GM18499 (cell line): ENCODE data around the gene RER1.
A peak's percentile ranks its signal among the peaks of the same experiment; 100 is the strongest.

Experiments
- ATAC-seq: cut with Tn5 transposase; IDR thresholded peaks from one replicate; pipeline ENCODE4 v1.9.1; 2021; ENCODE audit warnings: moderate number of reproducible peaks; ENCODE audit not compliant: insufficient read depth, unreplicated experiment

RER1 gene

DNA sequence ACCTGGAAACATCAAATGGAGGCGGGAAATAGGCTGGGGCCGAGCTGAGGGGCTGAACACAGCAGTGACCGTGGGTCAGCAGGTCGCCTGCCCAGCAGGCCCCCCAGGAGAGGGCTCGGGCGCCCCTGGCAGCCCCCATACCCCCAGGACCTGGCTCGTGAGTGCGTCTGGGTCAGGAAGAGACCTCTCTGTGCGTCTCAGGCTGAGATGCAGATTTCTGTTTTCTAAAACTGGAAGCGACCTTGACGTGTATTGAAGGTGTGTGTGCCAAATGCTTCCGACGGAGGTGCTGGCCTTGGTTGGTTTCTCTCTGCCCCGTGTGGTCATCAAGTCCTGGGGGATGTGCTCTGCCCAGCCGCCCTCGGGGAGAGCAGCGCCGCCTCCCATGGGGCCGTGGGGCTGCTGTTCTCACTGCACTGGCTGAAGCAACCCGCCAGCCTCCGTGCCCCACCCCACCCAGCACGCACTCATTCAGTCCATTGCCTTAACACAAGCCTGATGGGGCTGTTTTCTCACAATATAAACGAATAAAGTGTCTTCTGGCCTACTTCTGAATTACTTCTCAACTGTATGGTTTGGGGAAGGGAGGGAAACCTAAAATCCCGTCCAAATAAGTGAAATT, 13.4 kb downstream of the RER1 start:
- ATAC-seq, result no peak

- no peak for ATAC-seq
Observed at GRCh38 chr1:2405588-2406295, 14.1 kb downstream of the RER1 start.

DNA sequence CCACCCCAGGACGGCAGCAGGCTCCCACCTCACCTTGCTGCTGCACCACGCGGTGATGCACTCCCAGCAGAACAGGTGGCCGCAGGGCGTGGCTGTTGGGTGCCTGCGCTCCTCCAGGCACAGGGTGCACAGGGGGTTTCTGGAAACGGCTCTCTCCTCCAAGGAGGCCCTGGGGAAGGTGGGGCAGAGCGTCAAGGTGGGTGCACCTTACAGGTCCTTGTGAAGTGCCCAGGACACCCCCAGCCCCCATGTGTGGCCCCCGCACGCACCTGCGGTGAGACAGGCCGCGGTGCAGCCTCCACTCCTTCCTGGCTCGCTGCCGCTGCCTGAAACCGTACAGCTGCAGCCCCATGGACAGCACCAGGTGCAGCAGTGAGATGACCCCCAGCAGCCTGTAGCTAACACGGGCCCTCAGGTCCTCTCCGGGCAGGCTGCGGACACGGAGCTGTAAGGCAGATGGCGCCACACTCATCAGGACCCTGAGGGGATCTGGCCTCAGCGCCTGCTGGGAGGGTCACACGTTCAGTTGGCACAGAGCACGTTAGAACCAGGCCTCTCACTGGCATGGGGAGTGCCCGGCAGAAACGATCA, 14.9 kb downstream of the RER1 start:
- no peak for ATAC-seq

DNA sequence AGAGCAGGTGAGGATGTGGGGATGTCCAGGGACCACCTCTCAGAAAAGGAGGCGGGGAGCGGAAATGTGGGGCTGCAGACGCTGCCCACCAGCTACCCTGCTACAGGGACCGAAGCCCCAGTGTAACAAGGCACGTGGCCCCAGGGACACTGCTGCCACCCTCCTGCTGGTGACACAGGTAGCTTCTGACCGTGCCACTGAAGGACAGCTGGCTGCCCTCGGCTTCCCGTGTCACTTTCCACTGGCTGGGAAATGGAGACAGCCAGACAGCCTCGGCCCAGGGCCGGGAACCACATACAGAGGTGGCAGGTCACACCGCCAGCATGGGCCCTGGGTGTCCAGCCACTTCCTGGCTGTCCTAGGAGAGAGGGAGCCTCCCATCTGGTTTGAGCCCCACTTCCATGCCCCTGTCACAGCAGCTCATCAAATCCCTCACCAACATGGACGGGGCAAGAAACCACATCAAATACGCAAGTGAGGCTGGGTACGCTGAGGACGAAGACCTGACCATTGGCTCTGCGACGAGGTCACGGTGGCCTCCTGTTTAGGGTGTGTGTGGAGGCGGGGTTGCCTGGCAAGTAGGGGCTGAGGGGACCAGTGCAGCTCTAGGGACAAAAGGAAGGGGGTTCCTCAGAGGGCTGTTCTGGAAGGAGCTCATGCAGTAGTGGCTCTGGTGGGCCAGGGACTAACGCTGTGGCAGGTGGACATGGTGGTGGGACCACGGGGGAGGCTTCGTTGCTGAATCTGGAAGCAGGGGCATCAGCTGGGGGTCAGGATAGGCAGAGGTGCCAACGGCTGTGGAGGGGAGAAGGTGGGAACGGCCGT, 15.7 kb downstream of the RER1 start:
- no peak for ATAC-seq

DNA sequence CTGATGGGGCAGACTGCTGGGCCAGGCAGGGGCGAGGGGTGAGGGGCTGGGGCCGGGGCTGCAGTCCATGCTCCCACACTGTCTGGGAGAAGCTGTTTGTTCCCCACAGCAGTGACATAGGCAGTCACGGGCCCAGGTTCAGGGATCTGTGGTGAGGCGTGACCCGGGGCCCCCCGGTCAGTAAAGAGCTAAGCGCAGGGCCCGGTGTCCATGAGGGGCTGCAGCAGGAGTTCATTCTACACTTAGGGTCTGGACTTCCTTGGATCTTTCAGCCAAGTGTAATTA, 16.3 kb downstream of the RER1 start:
- no peak for ATAC-seq

DNA sequence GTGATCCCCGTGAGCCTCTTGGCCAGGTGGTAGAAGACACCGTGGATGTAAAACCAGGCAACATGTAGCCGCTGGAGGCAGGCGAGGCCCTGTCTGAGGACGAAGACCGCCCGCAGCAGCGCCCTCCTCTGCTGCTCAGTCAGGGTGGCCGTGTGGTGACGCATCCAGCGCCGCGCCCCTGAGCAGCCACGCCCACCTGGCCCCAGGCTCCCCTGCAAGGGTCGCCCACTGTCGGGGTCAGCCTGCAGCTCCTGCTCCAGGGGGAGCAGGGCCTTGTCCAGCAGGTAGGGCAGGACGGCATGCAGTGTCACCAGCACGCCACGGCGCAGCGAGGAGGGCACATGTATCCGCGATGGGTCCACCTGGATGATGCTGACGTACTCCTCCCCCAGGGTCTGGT, 16.8 kb downstream of the RER1 start:
- ATAC-seq, result no peak

DNA sequence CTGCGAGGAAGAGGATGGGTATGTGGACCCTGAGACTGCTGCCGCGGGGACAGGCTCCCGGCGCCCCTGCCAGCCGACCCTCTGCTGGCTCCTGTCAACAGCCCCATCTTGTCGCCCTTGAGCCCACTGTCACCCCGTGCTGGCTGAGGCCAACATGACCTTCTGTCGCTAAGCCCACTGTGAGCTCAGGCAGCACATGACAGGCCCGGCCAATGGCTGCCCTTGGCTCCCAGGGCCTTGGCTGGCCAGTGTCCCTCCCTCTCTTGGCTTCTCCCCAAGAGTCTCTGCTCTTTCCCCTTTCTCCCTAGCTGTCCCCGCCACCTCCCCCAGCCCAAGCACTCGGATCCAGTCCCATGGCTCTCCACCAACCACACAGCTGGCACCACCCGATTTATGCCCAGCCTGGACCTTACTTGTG, 17.2 kb downstream of the RER1 start:
- no peak for ATAC-seq

GRCh38 chr1:2409745-2410144, 18.1 kb downstream of the RER1 start:
- ATAC-seq, result no peak

DNA sequence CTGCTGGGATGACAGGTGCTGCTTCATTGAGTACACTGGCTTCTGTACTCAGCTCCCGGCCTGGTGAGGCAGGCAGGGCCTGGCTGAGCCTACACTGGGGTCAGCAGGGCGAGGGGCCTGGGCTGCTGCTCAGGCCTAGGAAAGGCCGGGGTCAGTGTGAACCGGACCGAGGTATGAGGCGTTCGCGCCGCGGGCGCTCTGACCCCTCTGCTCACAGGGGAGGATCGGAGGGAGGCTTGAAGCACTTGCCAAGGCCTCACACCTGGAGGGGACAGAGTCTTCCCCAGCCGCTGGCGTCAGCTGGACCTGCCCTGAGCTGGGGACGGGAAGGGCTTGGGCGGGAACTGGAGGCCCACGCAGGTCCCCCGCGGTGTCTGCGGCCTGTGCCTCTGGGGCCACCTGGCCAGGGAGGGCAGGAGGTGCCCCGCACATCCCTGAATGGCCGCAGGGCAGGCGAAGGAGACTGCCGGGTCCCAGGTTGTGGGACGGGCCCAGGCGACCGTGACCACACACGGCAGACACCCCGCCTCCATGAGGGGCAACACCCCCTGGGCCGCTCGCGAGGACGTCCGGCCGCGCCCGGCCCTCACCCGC, 20.3 kb downstream of the RER1 start:
- peak; percentile 10 for ATAC-seq

- peak; percentile 49 for ATAC-seq
Observed at GRCh38 chr1:2412395-2412772, 20.7 kb downstream of the RER1 start, which contains the start of gene PEX10. Gene PEX10 (minus strand): TSS chr1:2412564. CDS start chr1:2412502, 62 bp downstream.

DNA sequence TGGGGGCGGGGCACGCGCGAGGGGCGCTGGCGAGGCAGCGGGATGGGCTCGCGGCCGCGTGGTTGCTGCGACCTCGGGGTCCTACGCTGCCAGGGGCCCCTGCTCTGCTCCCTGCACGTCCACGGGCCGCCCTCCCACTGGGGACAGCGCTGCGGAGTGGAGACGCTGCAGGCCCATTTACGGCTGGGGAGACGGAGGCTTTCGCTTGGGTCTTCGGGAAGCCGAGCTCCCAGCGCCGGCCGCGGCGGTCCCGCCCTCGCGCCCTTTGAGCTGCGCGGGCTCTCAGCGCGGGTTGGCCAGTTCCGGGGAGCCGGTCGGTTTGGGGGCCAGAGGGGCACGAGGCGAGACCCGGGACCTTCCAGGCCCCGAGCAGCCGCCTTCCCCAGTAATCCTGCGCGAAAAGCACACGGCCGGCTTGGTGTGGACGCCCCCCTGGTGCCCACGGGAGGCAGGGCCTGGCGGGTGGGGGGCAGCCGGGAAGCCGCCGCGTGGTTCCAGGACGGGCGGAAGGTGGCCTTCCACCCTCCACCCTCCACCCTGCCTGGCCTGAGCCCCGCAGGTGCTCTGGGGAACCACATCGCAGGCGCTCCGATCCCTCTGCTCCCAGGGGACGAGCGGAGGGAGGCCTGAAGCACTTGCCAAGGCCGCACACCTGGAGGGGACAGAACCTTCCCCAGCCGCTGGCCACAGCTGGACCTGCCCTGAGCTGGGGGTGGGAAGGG, 21.3 kb downstream of the RER1 start:
- ATAC-seq, result no peak

DNA sequence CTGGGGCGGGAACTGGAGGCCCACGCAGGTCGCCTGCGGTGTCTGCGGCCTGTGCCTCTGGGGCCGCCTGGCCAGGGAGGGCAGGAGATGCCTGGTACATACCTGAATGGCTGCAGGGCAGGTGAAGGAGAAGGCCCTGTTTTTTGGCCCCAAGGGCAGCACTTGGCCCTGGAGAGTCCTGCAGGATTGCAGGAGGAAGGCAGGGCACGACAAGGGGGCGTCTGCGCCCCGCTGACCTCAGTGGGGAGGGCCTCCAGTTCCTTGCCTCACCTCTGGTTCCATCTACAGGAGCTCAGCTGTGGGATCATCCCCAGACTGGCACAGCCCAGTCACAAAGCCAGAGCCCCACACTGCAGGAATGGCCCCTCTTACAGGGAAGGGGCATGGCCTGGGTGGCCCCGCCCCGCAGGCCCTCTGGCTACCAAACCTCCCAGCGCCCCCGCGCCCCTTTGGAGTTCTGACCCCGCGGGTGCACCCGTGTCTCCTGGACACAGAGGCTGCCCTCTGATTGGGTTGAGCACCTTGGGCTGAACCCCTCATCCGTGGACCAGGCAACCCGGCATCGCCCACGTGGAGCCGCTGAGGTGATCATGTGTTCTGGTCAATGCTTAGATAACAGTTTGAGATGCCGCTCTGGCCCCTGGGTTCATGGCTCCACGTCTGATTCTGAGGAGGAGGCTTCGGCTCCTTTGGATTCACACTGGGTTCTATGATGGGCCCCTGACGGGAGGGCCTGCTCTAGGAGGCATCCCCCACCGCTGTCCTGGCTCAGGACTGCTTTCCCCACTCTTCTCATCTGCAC, 22.1 kb downstream of the RER1 start:
- ATAC-seq, result no peak

DNA sequence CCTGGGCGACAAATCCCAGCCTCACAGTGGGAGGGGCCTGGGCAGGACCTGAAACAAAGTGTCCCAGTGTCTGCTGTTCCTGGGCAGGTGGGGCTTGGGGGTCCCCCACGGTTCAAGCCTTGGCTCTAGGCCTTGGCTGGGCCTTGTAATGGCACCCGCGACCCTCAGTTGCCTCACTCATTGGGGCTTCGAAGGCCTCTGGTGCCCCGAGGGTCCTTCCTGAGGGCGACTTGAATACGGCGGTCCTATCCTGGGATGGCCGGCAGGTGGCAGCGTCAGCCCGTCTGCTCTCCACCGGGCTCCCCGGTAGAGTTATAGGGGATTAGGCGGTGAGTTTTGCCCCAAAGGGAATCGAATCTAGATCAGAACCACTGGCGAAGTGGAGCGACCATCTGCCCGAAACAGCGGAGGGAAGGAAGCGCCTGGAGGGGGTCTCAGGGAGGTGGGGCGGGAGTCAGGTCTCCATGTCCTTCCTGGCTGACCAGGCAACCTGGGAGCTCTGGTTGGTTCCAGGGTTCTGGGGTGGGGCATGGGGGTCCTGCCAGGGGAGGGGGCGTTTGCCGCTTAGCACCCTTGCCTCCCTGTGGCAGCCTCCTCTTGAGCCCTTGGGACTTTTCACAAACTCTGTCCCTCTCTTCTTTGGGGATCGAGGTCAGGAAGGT, 22.8 kb downstream of the RER1 start:
- no peak for ATAC-seq

GRCh38 chr1:2415337-2415736, 23.7 kb downstream of the RER1 start:
- no peak for ATAC-seq

GRCh38 chr1:2415801-2416208, 24.2 kb downstream of the RER1 start:
- no peak for ATAC-seq

DNA sequence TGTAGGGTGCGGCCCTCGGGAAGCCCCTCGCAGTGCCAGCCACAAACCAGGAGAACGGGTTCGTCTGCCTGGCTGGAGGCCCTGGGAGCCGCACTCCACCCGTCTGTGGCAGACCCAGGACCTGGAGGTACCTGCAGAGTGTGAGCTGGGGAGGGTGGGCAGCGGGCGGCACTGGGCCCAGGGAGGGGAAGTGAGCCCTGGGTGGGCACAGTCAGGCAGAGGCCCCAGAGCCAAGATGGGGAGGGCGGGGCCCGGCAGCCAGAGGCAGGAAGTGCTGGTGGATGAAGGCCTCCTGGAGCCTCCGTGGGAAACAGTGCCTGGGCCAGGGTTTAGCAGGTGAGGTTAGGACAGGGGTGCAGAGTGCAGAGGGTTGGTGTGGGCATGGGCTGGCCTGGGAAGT, 24.8 kb downstream of the RER1 start:
- ATAC-seq, result no peak

DNA sequence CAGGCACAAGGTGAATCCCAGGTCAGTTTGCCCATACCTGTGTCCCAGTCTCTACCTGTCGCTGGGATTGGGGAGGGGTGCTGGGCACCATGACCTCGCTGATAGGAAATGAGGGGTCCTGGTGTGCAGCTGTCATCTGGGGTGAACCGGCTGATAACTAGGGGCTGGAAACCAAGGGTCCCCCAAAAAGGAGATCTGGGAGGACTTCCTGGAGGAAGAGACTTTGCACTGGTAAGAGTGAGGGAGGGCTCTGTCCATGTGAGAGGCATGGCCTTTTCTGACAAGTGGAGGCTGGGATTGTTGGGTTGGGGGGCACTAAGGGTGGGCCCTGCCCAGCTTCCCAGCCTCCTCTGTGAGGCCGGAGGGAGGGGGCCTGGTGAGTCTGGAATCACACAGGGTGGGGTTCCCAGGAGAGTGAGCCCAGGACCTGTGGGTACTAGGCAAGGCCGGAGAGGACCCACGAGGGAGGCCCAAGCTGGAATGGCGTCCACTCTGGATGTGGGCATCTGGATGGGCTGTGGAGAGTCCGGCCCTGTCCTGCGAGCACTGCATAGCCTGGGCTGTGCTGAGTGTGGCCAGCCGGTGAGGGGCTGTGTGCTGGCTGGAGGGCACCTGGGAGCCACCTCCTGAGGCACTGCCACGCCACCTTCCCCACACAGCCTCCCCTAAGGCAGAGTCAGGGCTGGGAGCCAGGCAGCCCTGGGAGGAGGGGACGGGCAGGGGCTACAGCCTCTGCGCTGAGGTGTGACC, 25.6 kb downstream of the RER1 start:
- no peak for ATAC-seq

DNA sequence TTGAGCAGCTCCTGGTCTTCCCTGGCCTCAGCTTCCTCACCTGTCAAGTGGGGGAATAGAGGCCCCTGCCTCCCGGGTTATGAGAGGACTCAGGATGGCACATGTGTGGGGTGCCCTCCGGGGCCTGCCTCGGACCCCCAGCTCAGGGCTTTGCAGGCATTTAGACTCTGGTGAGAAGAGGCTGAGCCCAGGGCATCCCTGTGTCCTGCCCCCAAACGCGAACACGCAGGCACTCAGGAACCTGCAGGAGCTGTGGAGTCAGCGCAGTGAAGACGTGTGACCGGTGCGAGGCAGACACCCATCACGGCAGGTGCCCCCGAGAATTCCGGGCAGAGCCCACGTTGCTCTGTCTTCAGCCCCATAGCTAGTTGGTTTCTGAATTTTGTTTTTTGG, 26.2 kb downstream of the RER1 start:
- no peak for ATAC-seq
